Gastrocnemius medialis (tissue), 4 donors: ENCODE data around the gene MAPK8IP1.

ENCODE experiments used
- POLR2A ChIP-seq, 2 donors: fragments of 450-650 bp; IDR thresholded peaks; one replicate each; pipeline ENCODE4 v1.6.1; 2017; ENCODE audit warnings: antibody characterized with exemption in 2 of 2, mild to moderate bottlenecking in 2 of 2, moderate library complexity in 2 of 2
- TF ChIP-seq, protein P1 (sequence below), 5 experiments: fragments of 450-650 bp in 3 of 5; fragments of 200-600 bp in 2 of 5; sonication (generic) in 2 of 5; IDR thresholded peaks in 4 of 5; conservative IDR thresholded peaks in 1 of 5; 1 replicate in 4 of 5; 2 replicates in 1 of 5; pipeline ENCODE4 v1.5.1; 2016 to 2019; ENCODE audit warnings: antibody characterized with exemption in 5 of 5, mild to moderate bottlenecking in 3 of 5, moderate library complexity in 3 of 5

DNA sequence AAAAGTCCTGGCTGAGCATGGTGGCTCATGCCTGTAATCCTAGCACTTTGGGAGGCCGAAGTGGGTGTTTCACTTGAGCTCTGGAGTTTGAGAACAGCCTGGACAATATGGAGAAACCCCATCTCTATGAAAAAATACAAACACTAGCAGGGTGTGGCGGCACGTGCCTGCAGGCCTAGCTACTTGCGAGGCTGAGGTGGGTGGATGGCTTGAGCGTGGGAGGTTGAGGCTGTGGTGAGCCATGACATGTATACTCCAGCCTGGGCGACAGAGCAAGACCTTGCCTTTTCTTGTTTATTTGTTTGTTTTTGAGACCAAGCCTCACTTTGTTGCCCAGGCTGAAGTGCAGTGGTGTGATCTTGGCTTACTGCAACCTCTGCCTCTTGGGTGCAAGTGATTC, 46.2 kb upstream of the MAPK8IP1 start:
- TF ChIP-seq, protein P1, sequence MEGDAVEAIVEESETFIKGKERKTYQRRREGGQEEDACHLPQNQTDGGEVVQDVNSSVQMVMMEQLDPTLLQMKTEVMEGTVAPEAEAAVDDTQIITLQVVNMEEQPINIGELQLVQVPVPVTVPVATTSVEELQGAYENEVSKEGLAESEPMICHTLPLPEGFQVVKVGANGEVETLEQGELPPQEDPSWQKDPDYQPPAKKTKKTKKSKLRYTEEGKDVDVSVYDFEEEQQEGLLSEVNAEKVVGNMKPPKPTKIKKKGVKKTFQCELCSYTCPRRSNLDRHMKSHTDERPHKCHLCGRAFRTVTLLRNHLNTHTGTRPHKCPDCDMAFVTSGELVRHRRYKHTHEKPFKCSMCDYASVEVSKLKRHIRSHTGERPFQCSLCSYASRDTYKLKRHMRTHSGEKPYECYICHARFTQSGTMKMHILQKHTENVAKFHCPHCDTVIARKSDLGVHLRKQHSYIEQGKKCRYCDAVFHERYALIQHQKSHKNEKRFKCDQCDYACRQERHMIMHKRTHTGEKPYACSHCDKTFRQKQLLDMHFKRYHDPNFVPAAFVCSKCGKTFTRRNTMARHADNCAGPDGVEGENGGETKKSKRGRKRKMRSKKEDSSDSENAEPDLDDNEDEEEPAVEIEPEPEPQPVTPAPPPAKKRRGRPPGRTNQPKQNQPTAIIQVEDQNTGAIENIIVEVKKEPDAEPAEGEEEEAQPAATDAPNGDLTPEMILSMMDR (IDR thresholded peaks at IDR 0.05 in 4 of 5, conservative IDR thresholded peaks at IDR 0.05 in 1 of 5): no peak
- TF ChIP-seq POLR2A (IDR thresholded peaks at IDR 0.05): no peak
